ENCODE results near the gene D2HGDH.

DNA sequence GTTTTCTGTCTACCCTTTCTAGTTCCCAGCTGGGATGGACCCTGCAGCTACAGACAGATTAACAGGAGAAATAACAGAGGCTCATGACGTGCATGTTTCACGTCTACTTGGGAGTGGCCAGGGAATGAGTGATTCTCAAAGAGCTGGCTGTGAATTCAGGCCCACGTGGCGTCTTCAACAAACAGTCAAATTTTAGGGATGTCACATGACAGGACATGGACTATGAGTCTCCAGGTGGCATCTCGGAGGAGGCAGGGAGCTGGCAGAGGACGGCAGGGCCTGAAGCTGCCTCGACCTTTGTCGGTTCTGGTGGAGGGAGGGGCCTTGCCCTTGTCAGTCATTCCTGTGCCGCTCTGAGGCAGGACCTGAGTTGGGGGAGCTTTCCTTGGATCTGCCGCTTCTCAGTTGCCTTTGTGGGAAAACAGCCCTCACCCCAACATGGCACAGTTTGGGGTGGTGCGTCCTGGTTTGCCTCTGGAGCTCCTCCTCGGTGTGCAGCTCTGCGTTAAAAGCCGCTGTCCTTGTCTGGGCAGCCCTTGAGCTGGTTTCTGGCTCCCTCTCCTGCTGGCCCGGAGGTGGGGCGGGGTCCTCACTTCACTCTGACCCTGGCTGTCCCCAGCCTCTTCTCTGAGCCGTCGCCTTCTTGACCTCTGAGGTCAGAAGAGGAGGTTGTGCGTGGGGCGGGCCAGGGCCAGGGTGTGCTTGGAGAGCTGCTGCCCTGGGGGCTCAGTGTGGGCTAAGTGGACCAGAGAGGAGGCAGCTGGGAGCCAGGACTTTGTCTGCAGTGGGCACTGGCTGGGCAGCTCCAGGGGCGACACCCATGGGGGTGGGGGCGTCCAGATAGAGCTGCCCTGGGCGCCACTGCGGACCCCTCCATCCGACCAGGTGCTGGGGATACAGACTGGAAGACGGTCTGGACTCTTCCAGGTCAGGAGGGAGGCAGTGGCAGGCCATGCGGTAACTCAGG, 30.1 kb downstream of the D2HGDH start:
- TF ChIP-seq, protein P1, sequence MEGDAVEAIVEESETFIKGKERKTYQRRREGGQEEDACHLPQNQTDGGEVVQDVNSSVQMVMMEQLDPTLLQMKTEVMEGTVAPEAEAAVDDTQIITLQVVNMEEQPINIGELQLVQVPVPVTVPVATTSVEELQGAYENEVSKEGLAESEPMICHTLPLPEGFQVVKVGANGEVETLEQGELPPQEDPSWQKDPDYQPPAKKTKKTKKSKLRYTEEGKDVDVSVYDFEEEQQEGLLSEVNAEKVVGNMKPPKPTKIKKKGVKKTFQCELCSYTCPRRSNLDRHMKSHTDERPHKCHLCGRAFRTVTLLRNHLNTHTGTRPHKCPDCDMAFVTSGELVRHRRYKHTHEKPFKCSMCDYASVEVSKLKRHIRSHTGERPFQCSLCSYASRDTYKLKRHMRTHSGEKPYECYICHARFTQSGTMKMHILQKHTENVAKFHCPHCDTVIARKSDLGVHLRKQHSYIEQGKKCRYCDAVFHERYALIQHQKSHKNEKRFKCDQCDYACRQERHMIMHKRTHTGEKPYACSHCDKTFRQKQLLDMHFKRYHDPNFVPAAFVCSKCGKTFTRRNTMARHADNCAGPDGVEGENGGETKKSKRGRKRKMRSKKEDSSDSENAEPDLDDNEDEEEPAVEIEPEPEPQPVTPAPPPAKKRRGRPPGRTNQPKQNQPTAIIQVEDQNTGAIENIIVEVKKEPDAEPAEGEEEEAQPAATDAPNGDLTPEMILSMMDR (IDR thresholded peaks at IDR 0.05): no peak
- TF ChIP-seq POLR2A (IDR thresholded peaks at IDR 0.05): no peak
